OCI-LY7 (cell line): Measurements from ENCODE around the gene ZDHHC11B. TPM values are rescaled to one million over a fixed set of nuclear protein-coding genes. Genes with fewer than 3 reads are reported as not detected.

Experiments used
- BruUV-seq: library from RNA; stranded (reverse); fragments of 400-500 nt; replicated peaks from 2 replicates; lab custom pipeline; 2021; lab: Mats Ljungman, UMichigan
- CTCF ChIA-PET: fragments of 300-600 bp; sonication (Branson Sonifier 250); formaldehyde crosslinking; loops from one replicate; lab custom pipeline; 2022; ENCODE audit warnings: antibody characterized with exemption; ENCODE audit not compliant: unreplicated experiment; lab: Charles Lee
- POLR2A ChIA-PET: fragments of 300-600 bp; sonication (Branson Sonifier 250); formaldehyde crosslinking; loops from one replicate; lab custom pipeline; 2022; ENCODE audit warnings: antibody characterized with exemption; lab: Charles Lee
- DNase-seq: peaks from one replicate; pipeline ENCODE4 v3.0.0-alpha.2; 2015; ENCODE audit warnings: low spot score
- H2AFZ ChIP-seq: fragments of 200-600 bp; sonication (generic), shearing (Covaris generic); 2 replicates; pipeline ENCODE4 v1.6.1; 2014; ENCODE audit warnings: mild to moderate bottlenecking, antibody characterized with exemption, low read length, moderate library complexity
- H3K27ac ChIP-seq: fragments of 200-600 bp; sonication (generic); 2 replicates; pipeline ENCODE4 v1.5.1; 2014; ENCODE audit warnings: mixed run types, low read depth, mild to moderate bottlenecking, moderate library complexity, low read length, inconsistent platforms; ENCODE audit not compliant: poor library complexity, severe bottlenecking
- H3K36me3 ChIP-seq: fragments of 200-600 bp; sonication (generic); 2 replicates; pipeline ENCODE4 v1.6.1; 2014; ENCODE audit warnings: mild to moderate bottlenecking, antibody characterized with exemption, low read length, moderate library complexity, mixed read lengths; ENCODE audit not compliant: insufficient read depth
- H3K4me1 ChIP-seq: fragments of 200-600 bp; sonication (generic); 2 replicates; pipeline ENCODE4 v1.5.1; 2014; ENCODE audit warnings: mild to moderate bottlenecking, low read length; ENCODE audit not compliant: insufficient read depth, poor library complexity, severe bottlenecking
- H3K4me2 ChIP-seq: fragments of 200-600 bp; sonication (generic); 2 replicates; pipeline ENCODE4 v1.6.1; 2014; ENCODE audit warnings: mild to moderate bottlenecking, low read length
- H3K4me3 ChIP-seq: fragments of 200-600 bp; sonication (generic); 2 replicates; pipeline ENCODE4 v1.5.1; 2014; ENCODE audit warnings: mild to moderate bottlenecking, low read depth, low read length; ENCODE audit not compliant: poor library complexity, severe bottlenecking
- H3K79me2 ChIP-seq: fragments of 200-600 bp; sonication (generic); 2 replicates; pipeline ENCODE4 v1.6.1; 2016; ENCODE audit warnings: low read depth, mild to moderate bottlenecking, low read length, moderate library complexity, mixed read lengths; ENCODE audit not compliant: insufficient read depth
- H3K9me2 ChIP-seq: fragments of 200-600 bp; sonication (generic); 2 replicates; pipeline ENCODE4 v1.6.1; 2016; ENCODE audit warnings: mild to moderate bottlenecking, low read length, mixed read lengths; ENCODE audit not compliant: insufficient read depth
- H3K9me3 ChIP-seq: fragments of 200-600 bp; sonication (generic); 2 replicates; pipeline ENCODE4 v1.6.1; 2014; ENCODE audit warnings: mild to moderate bottlenecking, mixed run types, low read length, mixed read lengths
- H4K20me1 ChIP-seq: fragments of 200-600 bp; sonication (generic); 2 replicates; pipeline ENCODE4 v1.6.1; 2014; ENCODE audit warnings: mild to moderate bottlenecking, antibody characterized with exemption, low read length, moderate library complexity, mixed read lengths; ENCODE audit not compliant: insufficient read depth
- CTCF ChIP-seq: fragments of 200-600 bp; sonication (generic); conservative IDR thresholded peaks from 2 replicates; pipeline ENCODE4 v1.5.1; 2014; ENCODE audit warnings: mild to moderate bottlenecking, antibody characterized with exemption, low read length, moderate library complexity, mixed read lengths
- EZH2phosphoT487 ChIP-seq: fragments of 200-600 bp; sonication (generic); IDR thresholded peaks from 2 replicates; pipeline ENCODE4 v1.6.1; 2018; ENCODE audit warnings: low read depth, borderline replicate concordance, mild to moderate bottlenecking, mixed run types, antibody characterized with exemption, low read length, moderate library complexity, mixed read lengths
- intact Hi-C: fragments of 100-400 bp; cut with micrococcal nuclease; formaldehyde crosslinking; loops from one replicate; pipeline ENCODE4 v1.10.0; 2022; ENCODE audit not compliant: unreplicated experiment
- total RNA-seq, 2 experiments: library from RNA; depleted of rRNA in 1 of 2; stranded (reverse); fragments of >200 nt in 1 of 2; shearing (Covaris generic) in 1 of 2; gene quantifications; 2 replicates each; pipeline ENCODE4 v1.2.3, GENCODE V29; 2014 to 2022

ZDHHC11B gene
- total RNA-seq, 2 experiments from 2014 or later: 0.29 TPM; not detected in 1

- no peak for TF ChIP-seq CTCF
- no peak for TF ChIP-seq EZH2phosphoT487
- ChIA-PET CTCF (no interaction called here), POLR2A (interaction anchor here (0.5 kb wide), 1 partner anchor 792 kb away, joined by 4 read pairs; no protein-coding TSS in a partner anchor)
- Histone ChIP-seq H3K79me2 (no peaks in the 10 kb centered on the region), H2AFZ (no peak overlapping the region), H3K9me2 (no peaks in the 10 kb centered on the region), H3K4me1 (no peaks in the 10 kb centered on the region), H3K9me3 (no peaks in the 10 kb centered on the region), H3K36me3 (peaks cover 9% of the 10 kb centered on the region; the same call in 1 of the 2 replicates), H3K4me2 (no peak overlapping the region), H3K4me3 (no peak overlapping the region), H4K20me1 (no peaks in the 10 kb centered on the region), H3K27ac (no peak overlapping the region)
- DNase-seq: no peak
- no TSS peak for BruUV-seq
- intact Hi-C loops: loop anchor here (5.0 kb wide), 1 partner anchor 232 kb away; no protein-coding TSS in a partner anchor
Observed at GRCh38 chr5:670396-671270, 113.9 kb downstream of the ZDHHC11B start.

GRCh38 chr5:669842-670395 is 114.6 kb downstream of the ZDHHC11B start:
- no peak overlapping the region for H2AFZ ChIP-seq
- no peaks in the 10 kb centered on the region for H3K4me1 ChIP-seq
- H3K27ac ChIP-seq: no peak overlapping the region
- POLR2A ChIA-PET: interaction anchor here (0.6 kb wide), 1 partner anchor 14 kb away, joined by 3 read pairs; no protein-coding TSS in a partner anchor
- no peaks in the 10 kb centered on the region for H3K9me3 ChIP-seq
- no peak for DNase-seq
- no TSS peak for BruUV-seq
- H4K20me1 ChIP-seq: no peaks in the 10 kb centered on the region
- H3K36me3 ChIP-seq: peaks cover 10% of the 10 kb centered on the region; the same call in 1 of the 2 replicates
- H3K4me3 ChIP-seq: no peak overlapping the region
- CTCF ChIA-PET: no interaction called here
- no peak for TF ChIP-seq CTCF
- no peak for TF ChIP-seq EZH2phosphoT487
- H3K9me2 ChIP-seq: no peaks in the 10 kb centered on the region
- H3K4me2 ChIP-seq: no peak overlapping the region
- intact Hi-C loops: loop anchor here (5.0 kb wide), 1 partner anchor 232 kb away; no protein-coding TSS in a partner anchor
- H3K79me2 ChIP-seq: no peaks in the 10 kb centered on the region
